GM12801 (cell line): ENCODE data around the gene DAPL1.

ENCODE experiments used
- TF ChIP-seq, protein P1 (sequence below): IDR thresholded peaks from one replicate; pipeline ENCODE4 v1.5.1; 2011; ENCODE audit warnings: control low read depth; ENCODE audit not compliant: insufficient read length; ENCODE audit errors: extremely low read depth

The DAPL1 gene

DNA sequence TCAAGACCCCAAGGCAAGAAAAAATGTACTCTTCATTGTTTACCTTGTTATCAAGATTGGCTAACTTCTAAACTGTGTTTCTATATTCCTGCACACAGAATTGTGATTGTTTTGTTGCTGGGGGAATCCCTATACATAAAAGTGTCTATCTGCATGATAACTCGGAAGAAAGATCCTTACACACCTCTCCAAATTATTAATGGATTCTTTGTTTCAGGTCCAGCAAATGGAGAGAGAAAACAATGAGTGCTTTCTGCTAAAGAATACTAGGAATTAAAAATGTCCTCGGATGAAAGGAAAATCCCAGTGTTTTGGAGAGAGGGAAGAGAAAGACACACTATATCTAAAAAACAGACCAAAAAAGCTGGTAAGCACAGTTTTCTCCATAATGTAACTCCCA is 6.2 kb upstream of the DAPL1 start:
- TF ChIP-seq, protein P1, sequence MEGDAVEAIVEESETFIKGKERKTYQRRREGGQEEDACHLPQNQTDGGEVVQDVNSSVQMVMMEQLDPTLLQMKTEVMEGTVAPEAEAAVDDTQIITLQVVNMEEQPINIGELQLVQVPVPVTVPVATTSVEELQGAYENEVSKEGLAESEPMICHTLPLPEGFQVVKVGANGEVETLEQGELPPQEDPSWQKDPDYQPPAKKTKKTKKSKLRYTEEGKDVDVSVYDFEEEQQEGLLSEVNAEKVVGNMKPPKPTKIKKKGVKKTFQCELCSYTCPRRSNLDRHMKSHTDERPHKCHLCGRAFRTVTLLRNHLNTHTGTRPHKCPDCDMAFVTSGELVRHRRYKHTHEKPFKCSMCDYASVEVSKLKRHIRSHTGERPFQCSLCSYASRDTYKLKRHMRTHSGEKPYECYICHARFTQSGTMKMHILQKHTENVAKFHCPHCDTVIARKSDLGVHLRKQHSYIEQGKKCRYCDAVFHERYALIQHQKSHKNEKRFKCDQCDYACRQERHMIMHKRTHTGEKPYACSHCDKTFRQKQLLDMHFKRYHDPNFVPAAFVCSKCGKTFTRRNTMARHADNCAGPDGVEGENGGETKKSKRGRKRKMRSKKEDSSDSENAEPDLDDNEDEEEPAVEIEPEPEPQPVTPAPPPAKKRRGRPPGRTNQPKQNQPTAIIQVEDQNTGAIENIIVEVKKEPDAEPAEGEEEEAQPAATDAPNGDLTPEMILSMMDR = no peak

DNA sequence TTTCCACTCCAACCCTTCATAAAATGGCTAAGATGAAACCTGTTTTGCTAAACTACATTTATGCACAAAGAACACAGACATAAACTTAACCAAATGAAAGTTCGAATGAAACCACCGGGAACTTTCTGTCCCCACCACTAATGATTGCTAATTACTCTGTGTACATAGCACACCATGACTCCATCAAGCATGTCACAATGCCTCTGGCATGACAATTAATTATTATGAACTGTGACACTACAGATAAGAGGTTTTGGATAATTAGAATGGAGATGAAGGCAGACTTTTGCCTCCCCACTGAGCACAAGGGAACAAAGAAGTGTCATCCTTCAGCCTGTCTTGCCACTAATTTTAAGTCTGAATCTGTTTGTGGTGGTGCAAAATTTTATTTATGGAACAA is 1.5 kb downstream of the DAPL1 start:
- TF ChIP-seq, protein P1 = no peak

DNA sequence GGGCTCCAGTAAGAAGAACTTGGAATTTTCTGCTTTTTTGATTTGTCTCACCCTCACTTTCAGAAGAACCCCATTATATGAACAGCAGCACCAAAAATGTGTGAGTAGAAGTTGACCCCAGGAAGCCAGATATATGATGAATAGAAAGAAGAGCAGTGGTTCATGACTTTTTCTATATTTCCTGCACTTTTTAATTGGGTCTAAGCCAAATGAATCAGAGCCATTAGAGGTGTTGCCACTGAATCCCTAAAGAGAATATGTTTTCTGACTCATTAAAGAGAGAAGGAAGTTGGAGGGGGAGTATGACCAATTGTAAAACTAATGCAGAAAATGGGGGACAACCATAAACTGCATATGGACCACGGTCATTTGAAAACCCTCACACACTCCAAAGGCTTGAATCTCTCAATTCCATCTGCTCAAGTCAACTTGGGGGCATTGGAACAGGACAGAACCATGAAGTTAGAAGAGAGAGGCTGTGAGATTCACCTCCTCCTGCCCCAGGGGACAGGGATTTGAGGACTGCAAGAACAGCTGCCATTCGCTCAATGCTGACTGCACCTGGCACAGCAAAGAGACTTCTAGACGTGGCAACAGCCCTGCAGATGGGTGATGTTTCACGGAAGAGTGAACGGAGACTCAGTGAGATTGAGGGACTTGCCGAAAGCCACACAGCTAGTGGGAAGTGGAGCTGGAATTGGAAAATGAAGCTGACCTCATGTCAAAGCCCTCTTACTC is 3.0 kb downstream of the DAPL1 start:
- TF ChIP-seq, protein P1 = no peak

DNA sequence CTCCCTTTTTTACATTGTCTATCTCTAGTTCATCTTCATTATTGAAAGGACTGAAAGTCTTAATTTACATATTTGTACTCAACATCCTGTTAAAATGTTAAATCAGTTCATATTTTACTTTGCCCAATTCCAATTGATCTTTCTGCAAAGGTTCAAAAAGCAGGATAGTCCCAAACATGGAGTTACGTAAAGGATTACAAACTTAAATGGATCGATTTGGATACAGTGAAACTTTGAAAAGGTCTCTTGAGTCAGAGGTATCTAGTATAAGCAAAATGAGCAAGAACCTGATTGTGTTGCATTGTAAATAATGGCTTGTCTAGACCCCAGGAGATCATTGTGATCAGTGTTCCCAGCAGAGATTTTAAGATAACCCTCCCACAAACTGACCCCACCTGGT is 4.1 kb downstream of the DAPL1 start:
- TF ChIP-seq, protein P1 = no peak

DNA sequence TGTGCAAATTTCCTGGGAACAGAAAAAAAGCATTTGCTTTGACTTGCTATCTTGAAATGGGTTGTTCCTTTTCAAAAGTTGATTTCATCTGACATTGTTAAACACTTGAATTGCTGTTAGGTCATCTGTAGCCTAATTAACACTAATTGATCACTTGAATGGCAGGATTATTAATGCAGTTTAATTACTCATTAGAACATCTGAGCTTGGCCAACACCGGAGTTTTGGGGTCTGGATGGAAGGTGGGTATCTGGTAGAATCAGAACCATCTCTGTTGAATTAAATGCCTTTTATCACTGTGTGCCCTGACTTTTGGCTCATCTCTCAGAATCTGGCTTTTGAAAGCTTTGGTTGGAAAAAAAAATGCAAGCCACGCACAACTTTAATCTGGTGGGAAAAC is 8.4 kb downstream of the DAPL1 start:
- TF ChIP-seq, protein P1 = no peak

DNA sequence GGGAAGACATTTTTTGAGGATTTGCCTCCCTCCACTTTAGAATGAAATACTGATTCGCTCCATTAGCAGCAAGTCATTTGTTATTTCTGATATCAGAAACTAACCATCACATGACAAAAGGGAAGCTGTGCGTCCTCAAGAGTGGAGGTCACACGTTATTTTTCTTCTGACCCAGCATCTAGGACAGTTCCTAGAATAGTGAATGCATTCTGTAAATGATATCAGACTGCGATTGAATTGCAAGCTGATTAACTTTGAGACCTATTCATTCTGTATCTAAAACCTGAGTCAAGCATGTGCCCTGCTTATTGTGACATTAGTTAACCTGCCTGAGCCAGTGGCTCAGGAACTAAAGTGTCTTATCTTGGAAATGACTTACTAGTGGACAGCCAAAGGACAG is 10.1 kb downstream of the DAPL1 start:
- TF ChIP-seq, protein P1 = no peak

DNA sequence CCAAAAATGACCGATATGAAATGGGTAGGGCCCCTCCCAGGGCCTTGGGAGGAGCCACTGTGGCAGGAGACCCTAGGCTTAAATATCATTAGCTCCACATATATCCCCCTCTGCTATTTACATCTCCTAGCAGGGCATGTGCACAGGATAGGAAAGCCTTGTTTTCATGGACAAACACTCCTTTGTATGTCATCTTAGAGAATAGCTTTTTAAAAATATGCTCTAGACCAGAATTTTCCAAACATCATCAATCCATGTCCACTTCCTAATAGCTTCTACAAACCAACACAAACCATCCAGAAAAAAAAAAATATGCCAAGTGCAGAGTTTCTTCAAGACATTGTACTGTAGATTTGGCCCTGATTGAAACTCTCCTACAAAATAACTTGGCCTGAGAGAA is 10.8 kb downstream of the DAPL1 start:
- TF ChIP-seq, protein P1 = no peak
